Activated T-helper 2 cell treated with anti-CD3 and anti-CD28 coated beads, Interferon-gamma antibody, Interleukin-2, Interleukin-4, amounts not matched to agents 10 μg/mL and 5 μg/mL and 100 μg/mL, durations not matched to agents 14 hours and 24 hours and 36 hours (primary cell): ENCODE measurements around the gene DNASE1L3. TPM values are rescaled to one million over a fixed set of nuclear protein-coding genes. Genes with fewer than 3 reads are reported as not detected.

Experiments used
- DNase-seq: peaks from one replicate; pipeline ENCODE4 v3.0.0; 2021; ENCODE audit warnings: low spot score
- H3K27ac Mint-ChIP-seq: one replicate; pipeline ENCODE4 v1.8.0; 2021; ENCODE audit warnings: mixed read lengths
- H3K27me3 Mint-ChIP-seq: one replicate; pipeline ENCODE4 v1.8.0; 2021; ENCODE audit warnings: low read depth, mixed read lengths
- H3K36me3 Mint-ChIP-seq: one replicate; pipeline ENCODE4 v1.8.0; 2021; ENCODE audit warnings: low read depth, mixed read lengths
- H3K4me1 Mint-ChIP-seq: one replicate; pipeline ENCODE4 v1.8.0; 2021; ENCODE audit warnings: low read depth, mixed read lengths
- H3K4me3 Mint-ChIP-seq: one replicate; pipeline ENCODE4 v1.8.0; 2021; ENCODE audit warnings: low read depth, mild to moderate bottlenecking, moderate library complexity, mixed read lengths
- H3K9me3 Mint-ChIP-seq: one replicate; pipeline ENCODE4 v1.8.0; 2021; ENCODE audit warnings: mixed read lengths
- intact Hi-C: fragments of 100-400 bp; cut with micrococcal nuclease; formaldehyde crosslinking; loops from one replicate; pipeline ENCODE4 v1.15.1; 2023
- total RNA-seq: library from RNA; stranded (reverse); gene quantifications from 2 replicates; pipeline ENCODE4 v1.2.3, GENCODE V29; 2022

DNASE1L3 gene
- total RNA-seq, 1 donor from 2014 or later = not detected

- intact Hi-C loops = no loop called here
- Mint-ChIP-seq H3K36me3 (no peaks in the 10 kb centered on the region), H3K9me3 (no peaks in the 10 kb centered on the region), H3K4me1 (peaks cover 3% of the 10 kb centered on the region), H3K27me3 (no peaks in the 10 kb centered on the region), H3K27ac (no peak overlapping the region), H3K4me3 (no peak overlapping the region)
- no peak for DNase-seq
Measured at GRCh38 chr3:58190882-58191281, 19.9 kb downstream of the DNASE1L3 start.

- no peak overlapping the region for H3K27ac Mint-ChIP-seq
- no peaks in the 10 kb centered on the region for H3K9me3 Mint-ChIP-seq
- H3K27me3 Mint-ChIP-seq = no peaks in the 10 kb centered on the region
- no peak for DNase-seq
- no peak overlapping the region for H3K4me3 Mint-ChIP-seq
- peaks cover 3% of the 10 kb centered on the region for H3K4me1 Mint-ChIP-seq
- intact Hi-C loops = no loop called here
- H3K36me3 Mint-ChIP-seq = no peaks in the 10 kb centered on the region
Measured at GRCh38 chr3:58190291-58190690, 20.5 kb downstream of the DNASE1L3 start.

GRCh38 chr3:58189691-58190090, 21.1 kb downstream of the DNASE1L3 start:
- Mint-ChIP-seq H3K4me3 (no peak overlapping the region), H3K4me1 (peaks cover 3% of the 10 kb centered on the region), H3K27ac (no peak overlapping the region), H3K27me3 (no peaks in the 10 kb centered on the region), H3K36me3 (no peaks in the 10 kb centered on the region), H3K9me3 (no peaks in the 10 kb centered on the region)
- DNase-seq = no peak
- intact Hi-C loops = loop anchor here (5.0 to 10.0 kb wide), 2 partner anchors 48 to 225 kb away; partner anchors contain the start of gene ABHD6

GRCh38 chr3:58188921-58189451, 21.8 kb downstream of the DNASE1L3 start:
- H3K4me1 Mint-ChIP-seq = peaks cover 3% of the 10 kb centered on the region
- DNase-seq = no peak
- no peak overlapping the region for H3K4me3 Mint-ChIP-seq
- no peaks in the 10 kb centered on the region for H3K27me3 Mint-ChIP-seq
- no peak overlapping the region for H3K27ac Mint-ChIP-seq
- no peaks in the 10 kb centered on the region for H3K9me3 Mint-ChIP-seq
- intact Hi-C loops = loop anchor here (5.0 to 10.0 kb wide), 2 partner anchors 48 to 226 kb away; partner anchors contain the start of gene ABHD6
- H3K36me3 Mint-ChIP-seq = no peaks in the 10 kb centered on the region

GRCh38 chr3:58188173-58188564, 22.6 kb downstream of the DNASE1L3 start:
- Mint-ChIP-seq H3K9me3 (no peaks in the 10 kb centered on the region), H3K4me3 (no peak overlapping the region), H3K4me1 (peaks cover 3% of the 10 kb centered on the region), H3K27ac (no peak overlapping the region), H3K36me3 (no peaks in the 10 kb centered on the region), H3K27me3 (no peaks in the 10 kb centered on the region)
- intact Hi-C loops = loop anchor here (5.0 to 10.0 kb wide), 2 partner anchors 49 to 227 kb away; partner anchors contain the start of gene ABHD6
- DNase-seq = no peak

- no peak overlapping the region for H3K27ac Mint-ChIP-seq
- H3K4me1 Mint-ChIP-seq = peaks cover 3% of the 10 kb centered on the region
- peaks cover 2% of the 10 kb centered on the region for H3K27me3 Mint-ChIP-seq
- DNase-seq = no peak
- H3K36me3 Mint-ChIP-seq = no peaks in the 10 kb centered on the region
- H3K9me3 Mint-ChIP-seq = no peaks in the 10 kb centered on the region
- intact Hi-C loops = loop anchor here (5.0 to 10.0 kb wide), 2 partner anchors 52 to 230 kb away; partner anchors contain the start of gene ABHD6
- no peak overlapping the region for H3K4me3 Mint-ChIP-seq
Measured at GRCh38 chr3:58184982-58185360, 25.8 kb downstream of the DNASE1L3 start.

- H3K27ac Mint-ChIP-seq = no peak overlapping the region
- H3K4me1 Mint-ChIP-seq = peaks cover 3% of the 10 kb centered on the region
- no peaks in the 10 kb centered on the region for H3K9me3 Mint-ChIP-seq
- H3K27me3 Mint-ChIP-seq = peaks cover 2% of the 10 kb centered on the region
- no peak for DNase-seq
- no peaks in the 10 kb centered on the region for H3K36me3 Mint-ChIP-seq
- intact Hi-C loops = loop anchor here (10.0 kb wide), 1 partner anchor 230 kb away; no protein-coding TSS in a partner anchor
- no peak overlapping the region for H3K4me3 Mint-ChIP-seq
Measured at GRCh38 chr3:58184309-58184981, 26.3 kb downstream of the DNASE1L3 start.

GRCh38 chr3:58183891-58184290, 26.9 kb downstream of the DNASE1L3 start:
- Mint-ChIP-seq H3K27ac (no peak overlapping the region), H3K4me1 (peaks cover 4% of the 10 kb centered on the region), H3K36me3 (no peaks in the 10 kb centered on the region), H3K27me3 (peaks cover 2% of the 10 kb centered on the region), H3K9me3 (no peaks in the 10 kb centered on the region), H3K4me3 (no peak overlapping the region)
- no peak for DNase-seq
- intact Hi-C loops = loop anchor here (10.0 kb wide), 1 partner anchor 231 kb away; no protein-coding TSS in a partner anchor

- Mint-ChIP-seq H3K27me3 (peaks cover 2% of the 10 kb centered on the region), H3K4me1 (peaks cover 10% of the 10 kb centered on the region), H3K27ac (no peak overlapping the region), H3K9me3 (no peaks in the 10 kb centered on the region), H3K4me3 (no peak overlapping the region), H3K36me3 (no peaks in the 10 kb centered on the region)
- no peak for DNase-seq
- intact Hi-C loops = loop anchor here (10.0 kb wide), 1 partner anchor 232 kb away; no protein-coding TSS in a partner anchor
Measured at GRCh38 chr3:58183221-58183620, 27.6 kb downstream of the DNASE1L3 start.

GRCh38 chr3:58180940-58181587, 29.7 kb downstream of the DNASE1L3 start:
- H3K4me1 Mint-ChIP-seq = peaks cover 16% of the 10 kb centered on the region
- intact Hi-C loops = loop anchor here (10.0 kb wide), 1 partner anchor 234 kb away; no protein-coding TSS in a partner anchor

GRCh38 chr3:58180099-58180880, 30.5 kb downstream of the DNASE1L3 start:
- Mint-ChIP-seq H3K27ac (no peak overlapping the region), H3K4me3 (no peak overlapping the region), H3K9me3 (no peaks in the 10 kb centered on the region), H3K27me3 (peaks cover 2% of the 10 kb centered on the region), H3K36me3 (no peaks in the 10 kb centered on the region), H3K4me1 (peaks cover 18% of the 10 kb centered on the region)
- intact Hi-C loops = loop anchor here (10.0 kb wide), 1 partner anchor 235 kb away; no protein-coding TSS in a partner anchor
- no peak for DNase-seq

More at GRCh38 chr3:58180940-58181587, 29.7 kb downstream of the DNASE1L3 start:
- H3K27me3 Mint-ChIP-seq = peaks cover 2% of the 10 kb centered on the region
- no peak for DNase-seq
- H3K36me3 Mint-ChIP-seq = no peaks in the 10 kb centered on the region
- no peak overlapping the region for H3K27ac Mint-ChIP-seq
- no peaks in the 10 kb centered on the region for H3K9me3 Mint-ChIP-seq
- no peak overlapping the region for H3K4me3 Mint-ChIP-seq
